Measurements from ENCODE around the gene CALHM5. TPM values are rescaled to one million over a fixed set of nuclear protein-coding genes. Genes with fewer than 3 reads are reported as not detected.

The CALHM5 gene
- total and polyA plus RNA-seq, 7 experiments from 2014 or later = not detected

- ChIA-PET POLR2A (no interaction called here), CTCF (interaction anchor here (1.0 kb wide), 1 partner anchor 246 kb away, joined by 3 read pairs; no protein-coding TSS in a partner anchor)
- no peak for ATAC-seq
- no peaks in the 10 kb centered on the region for H3K36me3 ChIP-seq (ENCODE audit: control insufficient read depth in 2 of 3, insufficient read depth in 3 of 3, low read length in 3 of 3)
- Mint-ChIP-seq H3K4me3 (no peak overlapping the region), H3K36me3 (no peaks in the 10 kb centered on the region), H3K27me3 (peaks cover 0 to 46% (median 4%) of the 10 kb centered on the region in 5 donors), H3K27ac (no peak overlapping the region), H3K4me1 (no peaks in the 10 kb centered on the region), H3K9me3 (no peaks in the 10 kb centered on the region)
- H3K27ac ChIP-seq (ENCODE audit: low read depth, low read length) = no peak overlapping the region
- H3K9me3 ChIP-seq (ENCODE audit: control insufficient read depth in 2 of 3, low read length in 3 of 3) = no peaks in the 10 kb centered on the region
- intact Hi-C loops (cut with micrococcal nuclease) = no loop called here
- H3K4me1 ChIP-seq (ENCODE audit: control insufficient read depth in 2 of 2, insufficient read depth in 2 of 2, low read length in 2 of 2) = no peaks in the 10 kb centered on the region
- H3K27me3 ChIP-seq (ENCODE audit: control insufficient read depth in 2 of 2, insufficient read depth in 2 of 2, low read length in 2 of 2) = no peaks in the 10 kb centered on the region
- no peak overlapping the region for H3K4me3 ChIP-seq (ENCODE audit: low read length)
- no peak for DNase-seq
Measured at GRCh38 chr6:116515141-116515540, 3.7 kb downstream of the CALHM5 start.

- intact Hi-C loops (cut with micrococcal nuclease) = no loop called here
- DNase-seq = no peak
- no peaks in the 10 kb centered on the region for H3K36me3 ChIP-seq (ENCODE audit: control insufficient read depth in 2 of 3, insufficient read depth in 3 of 3, low read length in 3 of 3)
- no peaks in the 10 kb centered on the region for H3K36me3 Mint-ChIP-seq
- no peaks in the 10 kb centered on the region for H3K27me3 ChIP-seq (ENCODE audit: control insufficient read depth in 2 of 2, insufficient read depth in 2 of 2, low read length in 2 of 2)
- H3K4me1 Mint-ChIP-seq = no peaks in the 10 kb centered on the region
- H3K4me1 ChIP-seq (ENCODE audit: control insufficient read depth in 2 of 2, insufficient read depth in 2 of 2, low read length in 2 of 2) = no peaks in the 10 kb centered on the region
- H3K9me3 ChIP-seq (ENCODE audit: control insufficient read depth in 2 of 3, low read length in 3 of 3) = no peaks in the 10 kb centered on the region
- no peak overlapping the region for H3K27ac ChIP-seq (ENCODE audit: low read depth, low read length)
- no peak overlapping the region for H3K4me3 Mint-ChIP-seq
- H3K27ac Mint-ChIP-seq = no peak overlapping the region
- no peaks in the 10 kb centered on the region for H3K9me3 Mint-ChIP-seq
- ATAC-seq = no peak
- no peak overlapping the region for H3K4me3 ChIP-seq (ENCODE audit: low read length)
- peaks cover 0 to 37% (median 4%) of the 10 kb centered on the region in 5 donors for H3K27me3 Mint-ChIP-seq
- ChIA-PET CTCF (no interaction called here), POLR2A (no interaction called here)
Measured at GRCh38 chr6:116518621-116519368, 7.4 kb downstream of the CALHM5 start.

DNA sequence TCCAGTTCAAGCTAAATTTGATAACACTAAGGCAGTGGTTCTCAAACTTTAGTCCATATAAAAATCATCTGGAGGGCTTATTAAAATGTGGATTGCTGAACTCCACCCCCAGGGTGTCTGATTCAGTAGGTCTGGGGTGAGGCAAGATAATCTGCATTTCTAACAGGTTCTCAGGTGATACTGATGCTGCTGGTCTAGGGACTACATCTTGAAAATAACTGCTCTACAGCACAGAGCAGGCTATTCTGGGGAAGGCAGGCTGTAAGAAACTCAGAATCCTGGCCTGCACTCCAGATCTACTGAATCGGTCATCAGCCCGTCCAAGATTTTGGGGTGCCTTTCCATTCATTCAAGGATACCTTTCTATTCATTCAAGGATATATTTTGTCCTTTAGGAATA is 11.5 kb downstream of the CALHM5 start:
- Histone ChIP-seq H3K4me1 (ENCODE audit: control insufficient read depth in 2 of 2, insufficient read depth in 2 of 2, low read length in 2 of 2) (no peaks in the 10 kb centered on the region), H3K9me3 (ENCODE audit: control insufficient read depth in 2 of 3, low read length in 3 of 3) (no peaks in the 10 kb centered on the region), H3K4me3 (ENCODE audit: low read length) (no peak overlapping the region), H3K36me3 (ENCODE audit: control insufficient read depth in 2 of 3, insufficient read depth in 3 of 3, low read length in 3 of 3) (no peaks in the 10 kb centered on the region), H3K27me3 (ENCODE audit: control insufficient read depth in 2 of 2, insufficient read depth in 2 of 2, low read length in 2 of 2) (no peaks in the 10 kb centered on the region), H3K27ac (ENCODE audit: low read depth, low read length) (no peak overlapping the region)
- ChIA-PET POLR2A (no interaction called here), CTCF (interaction anchor here (1.1 to 1.5 kb wide), 2 partner anchors 11 to 77 kb away, joined by 3 to 4 read pairs; no protein-coding TSS in a partner anchor)
- Mint-ChIP-seq H3K27ac (no peak overlapping the region), H3K9me3 (no peaks in the 10 kb centered on the region), H3K4me3 (no peak overlapping the region), H3K27me3 (peaks cover 7 to 36% (median 8%) of the 10 kb centered on the region in 5 donors), H3K4me1 (no peaks in the 10 kb centered on the region), H3K36me3 (no peaks in the 10 kb centered on the region)
- ATAC-seq (no peak), DNase-seq (no peak)
- intact Hi-C loops (cut with micrococcal nuclease) = no loop called here

DNA sequence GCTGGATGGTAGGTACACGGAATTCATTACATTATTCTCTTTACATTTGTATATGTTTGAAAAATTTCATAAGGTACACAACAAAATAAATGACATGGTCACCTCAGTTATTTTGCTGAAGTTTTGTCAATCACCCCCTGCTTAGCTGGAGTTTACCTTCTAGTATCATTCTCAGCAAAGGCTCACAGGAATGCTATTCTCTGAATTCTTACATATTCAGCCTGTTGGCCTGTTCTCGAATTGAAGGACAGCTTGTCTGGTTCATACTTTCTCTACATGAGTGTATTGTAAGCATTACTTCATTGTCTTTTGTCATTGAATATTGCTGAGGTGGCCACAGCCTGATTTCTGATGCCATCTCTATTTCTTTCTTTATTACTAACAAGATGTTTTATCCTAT is 12.8 kb downstream of the CALHM5 start:
- Histone ChIP-seq H3K4me1 (ENCODE audit: control insufficient read depth in 2 of 2, insufficient read depth in 2 of 2, low read length in 2 of 2) (no peaks in the 10 kb centered on the region), H3K9me3 (ENCODE audit: control insufficient read depth in 2 of 3, low read length in 3 of 3) (no peaks in the 10 kb centered on the region), H3K36me3 (ENCODE audit: control insufficient read depth in 2 of 3, insufficient read depth in 3 of 3, low read length in 3 of 3) (no peaks in the 10 kb centered on the region), H3K4me3 (ENCODE audit: low read length) (no peak overlapping the region), H3K27me3 (ENCODE audit: control insufficient read depth in 2 of 2, insufficient read depth in 2 of 2, low read length in 2 of 2) (no peaks in the 10 kb centered on the region), H3K27ac (ENCODE audit: low read depth, low read length) (no peak overlapping the region)
- no peak overlapping the region for H3K4me3 Mint-ChIP-seq
- CTCF ChIA-PET = interaction anchor here (0.6 to 1.1 kb wide), 3 partner anchors 62 to 236 kb away, joined by 3 read pairs; no protein-coding TSS in a partner anchor
- ATAC-seq (no peak), DNase-seq (no peak)
- no peaks in the 10 kb centered on the region for H3K4me1 Mint-ChIP-seq
- H3K36me3 Mint-ChIP-seq = no peaks in the 10 kb centered on the region
- H3K27ac Mint-ChIP-seq = no peak overlapping the region
- H3K27me3 Mint-ChIP-seq = peaks cover 5 to 34% (median 9%) of the 10 kb centered on the region in 5 donors
- POLR2A ChIA-PET = no interaction called here
- intact Hi-C loops (cut with micrococcal nuclease) = no loop called here
- H3K9me3 Mint-ChIP-seq = no peaks in the 10 kb centered on the region

DNA sequence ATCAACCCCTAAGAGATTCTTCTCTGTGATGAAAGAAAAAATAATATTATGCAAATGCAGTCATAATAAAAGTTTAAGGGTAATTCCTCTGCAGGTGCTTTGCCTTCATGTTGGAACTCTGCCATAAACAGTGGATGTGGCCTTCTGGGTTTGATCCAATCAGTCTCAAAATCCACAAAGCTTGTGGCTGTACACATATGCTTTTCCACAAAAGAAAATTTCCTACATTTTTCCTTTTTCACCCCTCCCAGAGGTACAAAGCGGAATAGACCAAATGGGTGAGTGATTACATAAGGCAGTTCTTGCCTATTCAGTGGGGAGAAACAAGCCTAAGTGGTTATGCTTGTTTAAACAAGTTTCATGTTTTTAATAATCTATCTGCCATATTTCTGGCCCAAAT is 16.7 kb downstream of the CALHM5 start:
- intact Hi-C loops (cut with micrococcal nuclease) = no loop called here
- CTCF ChIA-PET = interaction anchor here (0.6 to 2.2 kb wide), 3 partner anchors 240 to 312 kb away, joined by 3 to 6 read pairs (median 3); no protein-coding TSS in a partner anchor
- no peaks in the 10 kb centered on the region for H3K4me1 Mint-ChIP-seq

DNA sequence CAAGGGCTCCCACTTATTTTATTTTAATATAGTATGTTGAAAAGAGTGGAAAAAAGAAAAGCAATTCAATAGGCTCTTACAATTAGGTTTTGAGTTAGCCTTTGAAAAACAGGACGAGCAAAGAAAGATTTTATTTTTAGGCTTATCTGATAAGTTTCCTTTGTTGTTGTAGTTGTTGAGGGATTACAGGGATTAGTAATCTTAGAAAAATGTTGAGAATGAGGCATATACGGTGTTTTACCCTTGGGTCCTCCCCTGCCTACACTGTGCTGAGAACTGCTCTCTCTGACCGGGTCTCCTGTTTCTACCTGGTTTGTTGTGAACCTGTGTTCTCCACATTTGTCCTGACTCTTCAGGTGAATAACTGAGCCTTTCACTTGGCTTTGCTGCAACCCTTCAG is 17.3 kb downstream of the CALHM5 start:
- peaks cover 15 to 60% (median 34%) of the 10 kb centered on the region in 5 donors for H3K27me3 Mint-ChIP-seq
- intact Hi-C loops (cut with micrococcal nuclease) = no loop called here
- H3K4me1 Mint-ChIP-seq = no peaks in the 10 kb centered on the region
- H3K27ac Mint-ChIP-seq = no peak overlapping the region
- CTCF ChIA-PET = interaction anchor here (0.6 to 2.2 kb wide), 4 partner anchors 240 to 312 kb away, joined by 3 to 6 read pairs (median 3); no protein-coding TSS in a partner anchor
- ATAC-seq = no peak
- H3K4me3 ChIP-seq (ENCODE audit: low read length) = no peak overlapping the region
- DNase-seq = no peak
- no peaks in the 10 kb centered on the region for H3K36me3 ChIP-seq (ENCODE audit: control insufficient read depth in 2 of 3, insufficient read depth in 3 of 3, low read length in 3 of 3)
- H3K36me3 Mint-ChIP-seq = no peaks in the 10 kb centered on the region
- H3K9me3 Mint-ChIP-seq = no peaks in the 10 kb centered on the region
- POLR2A ChIA-PET = no interaction called here
- no peaks in the 10 kb centered on the region for H3K9me3 ChIP-seq (ENCODE audit: control insufficient read depth in 2 of 3, low read length in 3 of 3)
- no peak overlapping the region for H3K27ac ChIP-seq (ENCODE audit: low read depth, low read length)
- H3K4me1 ChIP-seq (ENCODE audit: control insufficient read depth in 2 of 2, insufficient read depth in 2 of 2, low read length in 2 of 2) = no peaks in the 10 kb centered on the region
- H3K27me3 ChIP-seq (ENCODE audit: control insufficient read depth in 2 of 2, insufficient read depth in 2 of 2, low read length in 2 of 2) = no peaks in the 10 kb centered on the region
- no peak overlapping the region for H3K4me3 Mint-ChIP-seq

More for the DNA sequence above, 16.7 kb downstream of the CALHM5 start:
- no peaks in the 10 kb centered on the region for H3K36me3 ChIP-seq (ENCODE audit: control insufficient read depth in 2 of 3, insufficient read depth in 3 of 3, low read length in 3 of 3)
- no peak overlapping the region for H3K27ac ChIP-seq (ENCODE audit: low read depth, low read length)
- ATAC-seq (no peak), DNase-seq (no peak)
- Mint-ChIP-seq H3K36me3 (no peaks in the 10 kb centered on the region), H3K4me3 (no peak overlapping the region), H3K27ac (no peak overlapping the region), H3K9me3 (no peaks in the 10 kb centered on the region), H3K27me3 (peaks cover 15 to 59% (median 33%) of the 10 kb centered on the region in 5 donors)
- H3K9me3 ChIP-seq (ENCODE audit: control insufficient read depth in 2 of 3, low read length in 3 of 3) = no peaks in the 10 kb centered on the region
- POLR2A ChIA-PET = no interaction called here
- H3K4me1 ChIP-seq (ENCODE audit: control insufficient read depth in 2 of 2, insufficient read depth in 2 of 2, low read length in 2 of 2) = no peaks in the 10 kb centered on the region
- no peaks in the 10 kb centered on the region for H3K27me3 ChIP-seq (ENCODE audit: control insufficient read depth in 2 of 2, insufficient read depth in 2 of 2, low read length in 2 of 2)
- H3K4me3 ChIP-seq (ENCODE audit: low read length) = no peak overlapping the region
